Head of caudate nucleus (tissue), 42 donors: ENCODE measurements around the gene ROBO1.
A peak's percentile ranks its signal among the peaks of the same experiment; 100 is the strongest.

ENCODE experiments used
- DNase-seq, 42 donors: peaks; one replicate each; pipeline versions ENCODE4 v3.0.0 to v3.0.0-alpha.2; 2020 to 2021; ENCODE audit warnings: mixed read lengths in 7 of 42
- intact Hi-C: fragments of 100-400 bp; cut with DNase I; formaldehyde crosslinking; loops from one replicate; pipeline ENCODE4 v1.15.0; 2022

The ROBO1 gene

DNA sequence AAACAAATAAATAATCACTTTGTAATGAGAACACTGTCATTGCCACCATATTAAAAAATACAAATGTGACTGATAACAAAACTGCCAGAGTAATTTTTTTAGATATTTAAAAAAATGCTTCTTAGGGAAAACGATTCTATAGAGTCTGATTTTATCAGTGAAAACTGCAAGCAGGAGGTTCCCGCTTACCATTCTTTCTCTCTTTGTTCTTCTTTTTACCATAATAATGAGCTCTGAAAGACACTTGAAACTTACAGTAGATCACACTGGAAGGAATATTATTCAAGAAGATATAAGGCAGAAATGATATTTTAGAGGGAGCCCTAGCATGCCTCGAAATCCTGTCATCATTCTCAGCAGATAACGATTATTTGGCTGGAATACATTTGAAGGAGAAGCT is 701.3 kb downstream of the ROBO1 start:
- no peak for DNase-seq
- intact Hi-C loops, result no loop called here

DNA sequence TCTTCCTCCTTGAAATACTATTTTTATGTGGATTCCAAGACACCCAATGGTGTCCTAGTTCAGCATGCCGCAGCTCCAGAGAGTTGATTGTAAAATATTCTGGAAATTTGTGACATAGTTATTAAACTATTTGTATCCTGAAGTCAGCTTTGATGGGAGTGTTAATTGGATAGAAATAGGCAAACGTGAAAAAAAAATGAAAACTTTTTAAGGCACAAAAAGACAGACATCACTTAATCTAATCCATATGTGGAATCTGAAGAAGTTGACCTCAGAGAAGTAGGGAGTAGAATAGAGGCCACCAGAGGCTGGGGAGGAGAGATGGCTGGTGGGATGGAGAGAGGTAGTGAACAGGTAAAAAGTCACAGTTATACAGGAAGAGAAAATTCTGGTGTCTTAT is 704.2 kb downstream of the ROBO1 start:
- intact Hi-C loops, result no loop called here
- DNase-seq, result no peak

DNA sequence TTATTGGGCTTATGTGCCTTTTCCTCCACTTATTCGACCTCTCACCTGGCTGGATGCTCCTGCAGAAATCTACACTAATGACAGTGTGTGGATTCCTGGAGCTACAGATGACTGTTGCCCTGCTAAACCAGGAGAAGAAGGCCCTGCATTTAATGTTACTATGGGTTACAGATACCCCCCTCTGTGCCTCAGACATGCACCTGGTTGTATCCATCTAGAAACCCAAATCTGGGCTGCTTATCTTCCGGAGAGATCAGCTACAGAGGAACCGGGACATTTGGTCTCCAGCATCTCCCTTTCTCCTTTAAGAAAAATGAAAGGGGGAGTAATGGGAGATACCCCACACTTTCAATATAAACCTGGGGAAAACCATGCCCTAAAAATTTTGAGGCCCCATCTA is 710.0 kb downstream of the ROBO1 start:
- DNase-seq, result no peak
- intact Hi-C loops, result no loop called here

DNA sequence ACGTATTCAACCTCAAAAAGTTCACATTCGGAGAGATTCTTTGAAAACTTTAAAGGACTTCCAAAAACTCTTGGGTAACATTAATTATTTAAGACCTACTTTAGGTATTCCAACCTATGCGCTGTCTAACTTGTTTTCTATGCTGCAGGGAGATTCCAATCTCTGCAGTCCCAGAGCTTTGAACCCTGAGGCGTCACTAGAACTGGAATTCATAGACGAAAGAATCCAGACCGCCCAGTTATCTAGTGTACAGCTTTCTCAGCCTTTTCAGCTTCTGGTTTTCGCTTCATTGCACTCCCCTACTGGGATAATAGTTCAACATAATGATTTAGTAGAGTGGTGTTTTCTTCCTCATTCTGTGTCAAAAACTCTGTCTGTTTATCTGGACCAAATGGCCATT is 711.3 kb downstream of the ROBO1 start:
- no peak for DNase-seq
- intact Hi-C loops, result no loop called here

DNA sequence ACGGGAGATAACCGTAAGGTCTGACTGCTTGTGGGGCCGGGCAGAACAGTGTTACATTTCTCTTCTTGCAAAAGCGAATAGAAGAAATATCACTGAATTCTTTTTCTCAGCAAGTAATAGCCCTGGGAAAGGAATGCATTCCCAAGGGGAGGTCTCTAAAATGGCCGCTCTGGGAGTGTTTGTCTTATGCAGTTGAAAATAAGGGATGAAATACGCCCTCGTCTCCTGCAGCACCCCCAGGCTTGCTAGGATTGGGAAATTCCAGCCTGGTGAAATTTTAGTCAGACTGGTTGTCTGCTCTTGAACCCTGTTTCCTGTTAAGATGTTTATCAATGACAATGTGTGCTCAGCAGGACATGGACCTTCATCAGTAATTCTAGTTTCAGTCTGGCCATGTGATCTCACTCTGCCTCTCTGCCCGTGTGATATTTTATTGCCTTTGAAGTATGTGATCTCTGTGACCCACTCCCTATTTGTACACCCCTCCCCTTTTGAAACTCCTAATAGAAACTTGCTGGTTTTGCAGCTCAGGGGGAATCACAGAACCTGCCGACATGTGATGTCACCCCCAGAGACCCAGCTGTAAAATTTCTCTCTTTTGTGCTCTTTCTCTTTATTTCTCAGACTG is 715.6 kb downstream of the ROBO1 start:
- intact Hi-C loops, result no loop called here
- DNase-seq, result no peak

DNA sequence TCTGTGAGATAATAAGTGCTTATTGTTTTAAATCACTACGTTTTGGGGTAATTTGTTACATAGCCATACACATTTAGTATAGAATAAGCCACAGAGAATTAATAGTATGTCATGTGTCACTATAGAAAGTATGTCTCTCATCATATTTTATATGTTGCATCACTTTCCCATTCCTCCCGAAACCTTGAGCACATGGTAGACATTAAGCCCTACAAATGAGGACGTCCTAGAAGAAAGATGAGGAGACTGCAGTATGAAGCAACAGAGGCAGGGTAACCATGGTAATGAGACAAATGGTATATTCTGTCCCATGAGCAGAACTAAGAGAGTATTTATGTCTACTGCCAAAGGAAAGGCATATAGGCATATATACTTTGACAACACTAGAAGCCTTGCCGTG is 720.2 kb downstream of the ROBO1 start:
- DNase-seq, result no peak
- intact Hi-C loops, result no loop called here

DNA sequence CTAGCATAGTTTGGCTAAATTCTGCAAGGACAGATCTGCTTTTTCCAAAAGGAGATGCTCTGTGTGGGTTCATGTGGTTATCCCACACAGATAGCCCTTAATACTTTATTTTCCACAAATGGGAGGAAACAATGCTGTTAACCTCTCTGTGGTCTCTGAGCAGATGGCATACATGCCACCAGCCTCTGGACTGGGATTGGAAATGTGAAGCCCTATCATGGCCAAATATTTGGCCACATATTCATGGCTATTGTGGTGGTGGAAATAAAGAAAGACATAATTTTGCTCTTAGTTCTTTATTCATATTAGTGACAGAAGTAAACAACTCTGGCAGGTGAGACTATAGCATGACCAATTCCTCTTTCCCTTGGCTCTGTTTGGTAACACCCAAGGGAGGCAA is 726.2 kb downstream of the ROBO1 start:
- intact Hi-C loops, result no loop called here
- DNase-seq, result no peak

DNA sequence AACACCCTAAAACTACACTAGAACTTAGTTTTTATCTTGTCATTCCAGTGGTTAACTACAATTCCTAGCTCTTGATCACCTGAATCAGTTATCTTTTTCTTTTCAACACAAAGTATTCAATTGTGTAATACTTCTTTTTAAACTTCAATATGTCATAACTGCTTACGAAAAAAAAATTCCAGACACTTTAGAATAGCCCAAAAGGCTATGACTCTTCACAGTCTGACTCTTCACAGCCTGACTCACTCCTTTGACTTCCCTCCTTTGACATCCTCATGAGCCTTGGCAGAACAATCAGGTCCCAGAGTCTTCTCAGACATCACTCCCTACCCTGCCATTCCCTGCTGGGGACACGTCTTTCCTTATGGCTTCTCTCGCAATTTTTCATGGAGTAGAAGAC is 727.1 kb downstream of the ROBO1 start:
- no peak for DNase-seq
- intact Hi-C loops, result no loop called here

DNA sequence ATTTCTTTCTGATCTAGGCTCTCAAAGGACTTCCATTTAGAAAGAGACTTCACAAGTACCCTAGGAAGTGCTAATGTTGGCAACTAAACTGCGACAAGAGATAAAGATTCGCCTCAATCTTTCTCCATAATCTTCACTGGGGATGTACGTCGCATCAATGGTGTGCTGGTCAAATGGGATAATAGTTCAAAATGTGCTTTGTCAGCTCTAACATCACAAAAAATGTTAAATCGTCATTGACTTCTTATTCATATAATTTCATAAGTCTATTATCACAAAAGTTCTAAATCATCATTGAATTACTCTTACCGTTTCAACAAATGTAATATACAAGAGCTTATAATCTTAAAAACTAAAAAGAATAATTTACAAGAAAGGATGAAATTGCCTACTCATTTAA is 727.7 kb downstream of the ROBO1 start:
- no peak for DNase-seq
- intact Hi-C loops, result no loop called here

DNA sequence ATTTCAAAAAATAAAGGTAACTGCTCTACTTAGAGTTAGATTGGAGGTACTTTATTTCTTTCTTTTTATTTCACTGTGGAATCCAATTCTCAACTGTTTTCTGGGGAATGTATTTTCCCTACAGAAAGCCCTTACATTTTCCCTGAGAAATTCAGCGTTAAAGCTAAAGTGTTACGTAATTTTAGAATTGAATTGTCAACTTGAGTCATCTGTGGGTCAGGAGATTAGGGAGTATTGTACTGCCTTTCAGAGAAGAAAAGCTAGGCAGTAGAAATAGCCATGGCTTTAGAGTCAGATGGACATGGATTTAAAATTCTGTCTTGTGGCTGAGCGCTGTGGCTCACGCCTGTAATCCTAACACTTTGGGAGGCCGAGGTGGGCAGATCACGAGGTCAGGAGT is 728.6 kb downstream of the ROBO1 start:
- no peak for DNase-seq
- intact Hi-C loops, result no loop called here

DNA sequence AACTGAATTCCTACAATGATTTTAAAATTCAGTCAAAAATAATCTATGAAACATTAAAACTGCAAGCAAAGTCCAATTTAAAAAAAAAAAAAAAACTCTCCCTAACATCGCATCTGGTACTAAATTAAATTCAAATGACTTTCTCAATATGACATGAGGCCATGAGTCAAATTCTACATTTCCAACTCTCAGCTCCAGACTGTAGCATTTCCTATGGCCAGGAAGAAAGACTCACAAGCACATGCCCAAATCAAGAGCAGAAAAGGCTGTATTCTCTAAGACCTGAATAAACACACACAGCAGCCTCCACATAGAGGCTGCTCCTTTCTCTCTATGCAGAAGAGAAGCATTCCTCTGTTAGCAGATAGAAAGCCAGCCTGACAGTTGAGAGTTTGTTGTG is 729.2 kb downstream of the ROBO1 start:
- no peak for DNase-seq
- intact Hi-C loops, result no loop called here

DNA sequence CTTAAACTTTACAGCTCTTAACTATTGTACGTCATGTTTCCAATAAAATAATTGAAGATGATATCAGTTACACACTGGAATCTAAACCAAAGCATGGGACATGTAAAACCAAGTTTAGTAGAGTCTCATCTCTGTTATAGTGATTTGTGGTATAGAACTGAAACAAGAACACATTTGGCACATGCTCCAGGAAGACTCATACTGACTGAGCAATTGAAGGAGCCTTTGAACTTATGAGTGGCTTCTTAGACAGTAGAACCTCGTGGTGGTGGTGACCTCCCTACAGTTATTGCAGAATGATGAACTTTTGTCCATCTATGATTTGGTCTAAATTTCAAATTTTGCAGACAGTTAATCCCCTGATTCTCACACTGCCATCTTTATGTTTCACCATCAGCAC is 729.7 kb downstream of the ROBO1 start:
- intact Hi-C loops, result no loop called here

DNA sequence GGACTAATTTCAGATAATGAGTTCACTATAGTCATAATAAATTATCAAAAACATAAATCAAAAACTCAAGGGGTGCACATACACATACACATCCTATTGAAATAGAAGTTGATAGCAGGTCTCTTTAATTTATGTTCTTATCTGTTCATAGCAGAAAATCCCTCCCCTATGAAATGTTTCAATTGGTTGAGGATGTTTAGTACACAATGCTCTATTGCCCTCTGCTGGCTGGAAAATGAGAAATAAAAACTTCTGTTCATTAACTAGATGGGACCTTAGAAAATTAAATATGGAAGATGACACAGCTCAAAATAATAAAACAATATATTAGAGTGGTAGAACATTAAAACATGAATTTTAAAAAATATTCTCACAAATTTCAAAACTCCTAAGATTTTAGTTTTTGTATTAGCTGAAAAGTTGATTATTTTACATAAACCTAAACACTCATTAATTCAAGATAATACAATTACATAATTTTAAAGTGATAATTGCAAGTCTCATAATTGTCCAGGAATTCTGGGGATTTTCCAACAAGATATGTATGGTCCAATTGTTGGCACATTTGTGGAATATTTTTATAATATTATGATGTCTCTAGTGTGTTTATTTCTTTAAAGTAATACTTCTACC is 735.0 kb downstream of the ROBO1 start:
- intact Hi-C loops, result loop anchor here (5.0 kb wide), 1 partner anchor 376 kb away; no protein-coding TSS in a partner anchor
- DNase-seq, result peak in 9 of 42 donors; percentile 7 to 76 (median 38)

More for the DNA sequence above, 729.7 kb downstream of the ROBO1 start:
- DNase-seq, result no peak

DNA sequence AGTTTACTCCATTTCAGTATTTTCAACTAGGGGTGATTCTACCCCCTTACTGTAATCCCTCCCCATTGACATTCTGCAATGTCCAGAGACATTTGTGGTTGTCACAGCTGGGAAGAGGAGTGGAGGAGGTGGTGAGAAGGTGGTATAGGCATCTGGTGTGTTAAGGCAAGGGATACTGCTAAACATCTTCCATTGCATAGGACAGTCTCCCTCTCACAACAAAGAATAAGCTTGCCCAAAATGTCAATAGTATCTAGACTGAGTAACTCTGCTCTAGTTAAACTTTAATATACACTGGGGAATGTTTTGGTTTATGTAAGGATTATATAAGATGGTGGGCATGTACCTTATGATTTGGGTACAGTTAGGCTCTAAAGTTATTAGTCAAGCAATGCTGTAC is 737.6 kb downstream of the ROBO1 start:
- no peak for DNase-seq
- intact Hi-C loops, result loop anchor here (5.0 kb wide), 1 partner anchor 373 kb away; no protein-coding TSS in a partner anchor

DNA sequence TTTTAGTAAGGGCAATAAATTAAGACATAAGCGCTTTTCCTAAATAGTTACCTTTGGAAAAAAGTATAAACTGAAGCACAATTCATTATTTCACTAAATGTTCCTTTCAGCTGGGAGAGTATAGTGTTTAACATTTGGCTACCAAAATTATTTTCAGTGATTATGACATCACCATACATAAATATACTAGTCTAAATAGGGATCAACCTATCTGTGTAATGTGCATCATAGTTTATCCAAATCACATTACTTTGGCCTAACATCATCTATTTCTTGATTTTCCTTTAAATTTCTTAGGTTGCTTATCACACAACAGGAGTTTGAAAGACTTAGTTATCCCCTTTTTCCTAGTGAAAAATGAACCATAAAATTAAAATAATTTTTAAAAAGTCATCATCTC is 738.9 kb downstream of the ROBO1 start:
- no peak for DNase-seq
- intact Hi-C loops, result no loop called here

DNA sequence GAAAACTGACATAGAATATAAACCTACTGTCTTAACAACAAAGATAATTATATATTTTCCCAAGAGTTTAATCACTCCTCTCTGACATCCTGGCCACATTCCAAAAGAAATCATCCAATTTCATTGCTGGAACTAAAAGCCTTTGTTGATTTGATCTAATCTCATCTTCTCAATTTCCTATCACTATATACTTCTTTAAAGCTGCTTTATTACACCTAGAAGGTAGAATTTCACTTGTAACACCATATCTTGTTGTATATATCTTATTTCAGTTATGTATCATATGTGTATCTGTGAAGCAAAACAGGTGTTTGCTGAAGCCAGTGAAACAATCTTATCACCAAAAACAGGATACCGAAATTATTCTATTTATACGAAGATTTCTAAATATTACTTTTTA is 740.2 kb downstream of the ROBO1 start:
- no peak for DNase-seq
- intact Hi-C loops, result no loop called here

DNA sequence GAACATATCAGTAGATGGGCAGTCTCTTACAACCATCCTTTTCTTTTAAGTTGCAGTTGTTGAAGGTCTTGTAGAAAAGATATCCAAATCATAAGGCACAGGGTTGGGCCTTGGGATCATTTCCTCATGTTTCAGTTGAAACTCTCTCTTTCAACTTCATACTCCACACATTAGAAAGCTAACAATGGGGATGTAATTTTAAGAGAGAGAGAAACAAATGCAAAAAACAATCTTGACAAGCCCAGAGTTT is 747.9 kb downstream of the ROBO1 start:
- DNase-seq, result no peak
- intact Hi-C loops, result loop anchor here (10.0 kb wide), 1 partner anchor 355 kb away; no protein-coding TSS in a partner anchor

DNA sequence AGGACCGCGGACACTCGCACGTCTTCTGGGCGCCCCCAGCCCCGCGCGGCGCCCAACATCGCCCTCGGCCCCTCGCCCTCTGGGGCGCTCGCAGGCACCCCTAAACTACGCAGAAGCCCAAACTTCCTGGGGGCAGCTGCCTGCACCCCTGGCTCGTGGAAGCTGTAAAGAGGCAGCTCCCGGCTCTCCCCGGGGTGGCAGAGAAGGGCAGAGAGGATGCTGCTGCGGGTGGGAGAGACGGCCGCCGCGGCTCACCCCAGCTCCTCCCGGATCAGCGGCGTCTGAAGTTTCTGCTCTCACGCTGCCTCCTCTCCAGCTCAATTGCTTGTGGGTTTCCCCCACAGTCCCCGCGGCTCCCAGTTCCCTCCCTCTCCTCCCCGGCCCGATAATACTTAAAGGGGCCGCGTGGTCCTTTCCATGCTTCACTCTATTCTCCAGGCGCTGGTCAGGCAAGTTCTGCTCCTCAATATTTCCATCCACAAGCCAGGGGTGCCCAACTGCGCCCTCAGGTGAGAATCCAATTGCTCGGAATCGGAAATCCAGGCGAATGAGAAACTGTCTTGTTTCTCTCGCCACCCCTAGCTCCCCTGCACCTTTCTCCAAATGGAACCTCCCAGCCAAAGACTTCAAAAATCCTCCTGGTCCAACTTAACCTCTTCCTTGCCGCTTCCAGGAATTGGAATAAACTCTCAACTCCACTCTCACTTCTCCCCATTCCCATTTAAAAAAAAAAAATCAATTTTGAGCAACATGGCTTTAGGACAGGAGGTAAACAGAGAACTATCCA is 748.5 kb downstream of the ROBO1 start:
- DNase-seq, result peak; percentile 78 to 96 (median 90)
- intact Hi-C loops, result loop anchor here (10.0 kb wide), 1 partner anchor 355 kb away; no protein-coding TSS in a partner anchor

DNA sequence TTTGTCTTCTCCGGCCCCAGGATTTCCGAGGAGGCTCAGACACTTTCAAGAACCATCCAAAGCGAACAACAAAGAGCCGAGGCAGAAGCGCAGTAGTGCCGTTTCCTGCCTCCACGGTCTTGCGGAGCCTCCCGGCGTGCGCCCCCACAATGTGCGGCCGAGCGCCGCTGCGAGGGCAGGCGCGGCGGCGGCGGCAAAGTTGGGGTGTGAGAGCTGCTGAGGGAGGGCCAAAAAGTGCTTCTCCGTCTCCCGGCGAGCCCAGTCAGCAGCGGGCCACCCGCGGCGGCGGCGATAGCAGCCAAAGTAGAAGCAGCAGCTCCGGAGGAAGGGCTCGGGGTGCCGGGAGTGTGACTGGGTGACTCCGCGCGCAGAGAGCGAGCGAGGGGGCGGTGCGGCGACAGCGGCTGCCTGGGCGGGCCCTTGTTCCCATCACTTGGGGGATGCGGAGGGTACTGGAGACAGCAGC is 749.1 kb downstream of the ROBO1 start:
- intact Hi-C loops, result loop anchor here (10.0 kb wide), 1 partner anchor 354 kb away; no protein-coding TSS in a partner anchor
- DNase-seq, result peak in 41 of 42 donors; percentile 42 to 87 (median 75)

DNA sequence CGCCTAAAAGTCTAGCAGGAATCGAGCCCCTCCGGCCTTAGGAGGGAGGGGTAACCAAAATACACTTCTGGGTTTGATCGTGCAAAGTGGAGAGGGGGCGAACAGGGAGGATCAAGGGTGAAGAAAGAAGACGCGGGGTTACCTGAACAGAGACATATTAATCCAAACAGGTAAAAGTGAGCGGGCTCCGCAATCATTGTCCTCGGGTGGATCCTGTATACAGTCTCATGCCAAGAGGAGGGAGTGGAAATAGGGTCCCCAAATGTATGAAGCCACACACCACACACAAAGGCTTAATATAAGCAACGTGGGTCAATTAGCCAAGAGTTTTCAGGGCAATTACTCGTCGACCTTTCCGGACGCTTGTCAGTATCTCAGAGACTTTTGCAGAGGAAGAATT is 749.5 kb downstream of the ROBO1 start:
- peak in 2 of 42 donors; percentile 6 to 10 for DNase-seq
- intact Hi-C loops, result loop anchor here (10.0 kb wide), 1 partner anchor 353 kb away; no protein-coding TSS in a partner anchor
